HepG2 (cell line): ENCODE measurements around the gene GYS2. TPM values are rescaled to one million over a fixed set of nuclear protein-coding genes. Genes with fewer than 3 reads are reported as not detected.

ENCODE experiments used
- ATAC-seq: fragments of 200-7000 bp; cut with Tn5 transposase; 3 replicates; pipeline ENCODE4 v1.9.1; 2020; ENCODE audit warnings: mild to moderate bottlenecking, moderate library complexity
- BruUV-seq: library from RNA; stranded (reverse); fragments of 400-500 nt; replicated peaks from 2 replicates; lab custom pipeline; 2021; lab: Mats Ljungman, UMichigan
- CTCF ChIA-PET: fragments of 300-600 bp; formaldehyde crosslinking; extraction: SDS; loops from one replicate; lab custom pipeline; 2021; ENCODE audit warnings: low total read pairs, inconsistent platforms, low intra/inter-chr PET ratio; lab: Yijun Ruan, JAX
- POLR2A ChIA-PET: fragments of 350-600 bp; sonication (Branson Sonifier 250); formaldehyde crosslinking; loops from one replicate; lab custom pipeline; 2020; ENCODE audit warnings: antibody characterized with exemption, inconsistent platforms; lab: Yijun Ruan, JAX
- DNase-seq: peaks from one replicate; pipeline ENCODE4 v3.0.0-alpha.2; 2015; ENCODE audit warnings: low spot score
- FAIRE-seq: peaks from 3 replicates; lab custom pipeline; 2011; peaks lifted over from hg19 to GRCh38; lab: Jason Lieb, UNC
- H2AFZ ChIP-seq: one replicate; pipeline ENCODE4 v1.6.1; 2011; ENCODE audit warnings: low read length, inconsistent platforms
- H3K27ac ChIP-seq: fragments of 300-600 bp; 3 replicates; pipeline ENCODE4 v1.8.0; 2011; ENCODE audit warnings: mixed run types, mild to moderate bottlenecking, mixed read lengths, low read length, inconsistent platforms; ENCODE audit not compliant: insufficient read depth; ENCODE audit errors: extremely low read length
- H3K27me3 ChIP-seq, 2 experiments: fragments of 200-600 bp in 1 of 2; 2 replicates in 1 of 2; 3 replicates in 1 of 2; pipeline versions ENCODE4 v1.6.0 to v1.8.0; 2011; ENCODE audit warnings: low read length in 2 of 2, mild to moderate bottlenecking in 2 of 2, moderate library complexity in 2 of 2, inconsistent platforms in 1 of 2; ENCODE audit not compliant: insufficient read depth in 2 of 2, control insufficient read depth in 1 of 2
- H3K36me3 ChIP-seq, 2 experiments: fragments of 200-600 bp in 1 of 2; replicated peaks in 1 of 2; 2 replicates in 1 of 2; 3 replicates in 1 of 2; pipeline versions ENCODE4 v1.5.1 to v1.8.0; 2011; ENCODE audit warnings: low read length in 2 of 2, inconsistent platforms in 1 of 2; ENCODE audit not compliant: insufficient read depth in 2 of 2, control insufficient read depth in 1 of 2
- H3K4me1 ChIP-seq: 2 replicates; pipeline ENCODE4 v1.5.1; 2012; ENCODE audit warnings: low read length, inconsistent platforms; ENCODE audit not compliant: insufficient read depth
- H3K4me2 ChIP-seq: 2 replicates; pipeline ENCODE4 v1.6.0; 2011; ENCODE audit warnings: low read depth, low read length, inconsistent platforms
- H3K4me3 ChIP-seq, 3 experiments: fragments of 200-600 bp in 1 of 3; sonication (generic), shearing (Covaris generic) in 1 of 3; replicated peaks in 1 of 3; 2 replicates each; pipeline ENCODE4 v1.5.1; 2011 to 2016; ENCODE audit warnings: low read length in 3 of 3, inconsistent platforms in 2 of 3, low read depth in 2 of 3, mild to moderate bottlenecking in 2 of 3, control low read depth in 1 of 3, mixed read lengths in 1 of 3; ENCODE audit not compliant: insufficient read depth in 1 of 3
- H3K79me2 ChIP-seq: one replicate; pipeline ENCODE4 v1.6.1; 2011; ENCODE audit warnings: low read length, inconsistent platforms; ENCODE audit not compliant: insufficient read depth
- H3K9ac ChIP-seq: 2 replicates; pipeline ENCODE4 v1.6.0; 2011; ENCODE audit warnings: mild to moderate bottlenecking, low read depth, low read length, inconsistent platforms; ENCODE audit not compliant: insufficient read depth
- H3K9me3 ChIP-seq: 2 replicates; pipeline ENCODE4 v1.5.1; 2012; ENCODE audit warnings: mild to moderate bottlenecking, low read length
- H4K20me1 ChIP-seq: 2 replicates; pipeline ENCODE4 v1.6.0; 2011; ENCODE audit warnings: inconsistent platforms, mild to moderate bottlenecking, low read length, moderate library complexity; ENCODE audit not compliant: insufficient read depth
- ATF7 ChIP-seq, 2 experiments: fragments of 450-650 bp in 1 of 2; sonication (generic) in 1 of 2; formaldehyde crosslinking in 1 of 2; IDR thresholded peaks; 2 replicates each; pipeline versions ENCODE4 v1.4.0 to v1.6.1; 2016 to 2020; ENCODE audit warnings: antibody characterized with exemption in 1 of 2, mild to moderate bottlenecking in 1 of 2, missing genetic modification reagents in 1 of 2
- CEBPG ChIP-seq: IDR thresholded peaks from 2 replicates; pipeline ENCODE4 v1.6.1; 2016
- DMAP1 ChIP-seq: IDR thresholded peaks from 2 replicates; pipeline ENCODE4 v1.6.1; 2016
- EHMT2 ChIP-seq: fragments of 200-600 bp; sonication (generic); IDR thresholded peaks from 2 replicates; pipeline ENCODE4 v1.7.0; 2017; ENCODE audit warnings: antibody characterized with exemption, low read depth, low read length, borderline replicate concordance
- FOXA1 ChIP-seq, 2 experiments: fragments of 450-650 bp in 1 of 2; sonication (generic) in 1 of 2; formaldehyde crosslinking in 1 of 2; IDR thresholded peaks; 2 replicates each; pipeline versions ENCODE4 v1.4.0 to v1.6.1; 2016 to 2020; ENCODE audit warnings: missing genetic modification reagents in 1 of 2
- HOXA7 ChIP-seq: sonication (generic); formaldehyde crosslinking; IDR thresholded peaks from 2 replicates; pipeline ENCODE4 v1.8.1; 2022; ENCODE audit warnings: mild to moderate bottlenecking, missing genetic modification reagents, moderate library complexity
- MATR3 ChIP-seq: sonication (generic); formaldehyde crosslinking; IDR thresholded peaks from 2 replicates; pipeline ENCODE4 v1.4.0; 2020; ENCODE audit warnings: missing genetic modification reagents
- MED13 ChIP-seq: sonication (generic); formaldehyde crosslinking; IDR thresholded peaks from 2 replicates; pipeline ENCODE4 v1.5.0; 2020; ENCODE audit warnings: missing genetic modification reagents
- NR3C1 ChIP-seq: sonication (generic); formaldehyde crosslinking; IDR thresholded peaks from 2 replicates; pipeline ENCODE4 v1.4.0; 2020; ENCODE audit warnings: missing genetic modification reagents
- SATB2 ChIP-seq: sonication (generic); formaldehyde crosslinking; IDR thresholded peaks from 2 replicates; pipeline ENCODE4 v1.5.0; 2020; ENCODE audit warnings: missing genetic modification reagents
- SOX5 ChIP-seq: IDR thresholded peaks from 2 replicates; pipeline ENCODE4 v1.6.1; 2016; ENCODE audit warnings: borderline replicate concordance
- YEATS4 ChIP-seq: sonication (generic); formaldehyde crosslinking; IDR thresholded peaks from 2 replicates; pipeline ENCODE4 v1.4.0; 2020; ENCODE audit warnings: missing genetic modification reagents, borderline replicate concordance
- YY1 ChIP-seq: IDR thresholded peaks from 2 replicates; pipeline ENCODE4 v1.6.1; 2011; ENCODE audit warnings: low read length, low read depth, moderate library complexity, mild to moderate bottlenecking; ENCODE audit not compliant: insufficient read depth, insufficient replicate concordance
- ZKSCAN1 ChIP-seq: fragments of 150-350 bp; IDR thresholded peaks from 2 replicates; pipeline ENCODE4 v1.6.1; 2014; ENCODE audit warnings: low read length
- ZNF12 ChIP-seq: sonication (generic); formaldehyde crosslinking; IDR thresholded peaks from 2 replicates; pipeline ENCODE4 v1.5.0; 2020; ENCODE audit warnings: missing genetic modification reagents
- ZNF7 ChIP-seq: IDR thresholded peaks from 2 replicates; pipeline ENCODE4 v1.6.1; 2016; ENCODE audit warnings: missing biosample characterization, missing genetic modification reagents
- WGBS: methylation state at CpG from one replicate; pipeline ENCODE4 v1.1.6; 2017; ENCODE audit warnings: low lambda C conversion rate; 5-methylcytosine and 5-hydroxymethylcytosine counted together
- in situ Hi-C: cut with HindIII; loops from 2 replicates; pipeline ENCODE4 v1.10.0; 2017; ENCODE audit warnings: low pct_unique_long_range_greater_than_20kb; ENCODE audit not compliant: extremely low pct_ligation_motif_present
- intact Hi-C: fragments of 100-400 bp; cut with micrococcal nuclease; formaldehyde crosslinking; loops from one replicate; pipeline ENCODE4 v1.10.0; 2022; ENCODE audit not compliant: unreplicated experiment
- polyA plus RNA-seq, 8 experiments: library from polyadenylated mRNA; depleted of rRNA in 3 of 8; stranded (reverse) in 7 of 8; unstranded in 1 of 8; fragments of >200 nt; fragmentation: Illumina TruSeq in 4 of 8; extraction: Trizol in 4 of 8; gene quantifications; 2 replicates each; pipeline versions ENCODE4 v1.2.1 to v1.2.3, GENCODE V29; 2011 to 2016; ENCODE audit warnings: low read depth in 4 of 8, missing spikeins in 1 of 8, mixed read lengths in 1 of 8; ENCODE audit not compliant: insufficient read depth in 1 of 8
- total RNA-seq, 5 experiments: library from RNA; depleted of rRNA; stranded (reverse); fragments of >200 nt; fragmentation: Illumina TruSeq; extraction: Trizol; gene quantifications; 2 replicates each; pipeline ENCODE4 v1.2.3, GENCODE V29; 2016; ENCODE audit warnings: low read depth in 1 of 5
- TF ChIP-seq, protein P1 (sequence below): IDR thresholded peaks from 2 replicates; pipeline ENCODE4 v1.6.1; 2016; ENCODE audit warnings: low read depth
- TF ChIP-seq, protein P2 (sequence below): sonication (generic); formaldehyde crosslinking; IDR thresholded peaks from 2 replicates; pipeline ENCODE4 v1.5.0; 2020; ENCODE audit warnings: missing genetic modification reagents
- TF ChIP-seq, protein P3 (sequence below): sonication (generic); formaldehyde crosslinking; IDR thresholded peaks from 2 replicates; pipeline ENCODE4 v1.8.0; 2022; ENCODE audit warnings: low read depth, missing genetic modification reagents
- TF ChIP-seq, protein P4 (sequence below): sonication (generic); formaldehyde crosslinking; IDR thresholded peaks from 2 replicates; pipeline ENCODE4 v1.8.1; 2023; ENCODE audit warnings: missing genetic modification reagents, mild to moderate bottlenecking, borderline replicate concordance

The GYS2 gene
- total and polyA plus RNA-seq, 2 of the 13 experiments (the other 11 are each of a cell fraction or from before 2014, with no cell fraction given): not detected

DNA sequence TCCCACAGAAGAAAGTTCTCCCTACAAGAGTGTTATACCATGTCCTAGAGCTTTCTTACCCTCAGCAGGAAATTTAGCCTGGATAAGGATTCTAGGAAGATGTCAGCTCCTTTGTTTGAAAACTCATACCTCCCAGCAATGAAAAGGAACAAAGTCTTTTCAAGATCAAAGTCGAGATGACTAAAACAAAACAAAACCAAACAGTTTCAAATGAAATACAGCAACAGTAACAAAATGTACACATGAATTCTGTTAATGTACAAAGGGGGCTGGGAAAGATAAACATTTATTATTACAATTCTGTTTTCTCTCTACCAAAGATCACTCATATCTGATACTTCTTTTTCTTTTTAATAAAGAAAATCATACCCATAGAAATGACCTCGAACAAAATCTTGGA is 41.8 kb downstream of the GYS2 start (continued):
- no peak for TF ChIP-seq ATF7 (IDR thresholded peaks at IDR 0.05)
- TF ChIP-seq ATF7 (CRISPR knock-in tag; IDR thresholded peaks at IDR 0.05): no peak
- peak; percentile 95 for TF ChIP-seq SOX5
- TF ChIP-seq ZNF12: peak; percentile 26; the same call in 1 of the 2 replicates
- no peak for TF ChIP-seq HOXA7 (CRISPR knock-in tag)
- TF ChIP-seq, protein P1, sequence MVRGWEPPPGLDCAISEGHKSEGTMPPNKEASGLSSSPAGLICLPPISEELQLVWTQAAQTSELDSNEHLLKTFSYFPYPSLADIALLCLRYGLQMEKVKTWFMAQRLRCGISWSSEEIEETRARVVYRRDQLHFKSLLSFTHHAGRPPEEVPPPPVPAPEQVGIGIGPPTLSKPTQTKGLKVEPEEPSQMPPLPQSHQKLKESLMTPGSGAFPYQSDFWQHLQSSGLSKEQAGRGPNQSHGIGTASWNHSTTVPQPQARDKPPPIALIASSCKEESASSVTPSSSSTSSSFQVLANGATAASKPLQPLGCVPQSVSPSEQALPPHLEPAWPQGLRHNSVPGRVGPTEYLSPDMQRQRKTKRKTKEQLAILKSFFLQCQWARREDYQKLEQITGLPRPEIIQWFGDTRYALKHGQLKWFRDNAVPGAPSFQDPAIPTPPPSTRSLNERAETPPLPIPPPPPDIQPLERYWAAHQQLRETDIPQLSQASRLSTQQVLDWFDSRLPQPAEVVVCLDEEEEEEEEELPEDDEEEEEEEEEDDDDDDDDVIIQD (CRISPR knock-in tag): peak; percentile 82; the same call in 1 of the 2 replicates
- TF ChIP-seq FOXA1 (IDR thresholded peaks at IDR 0.05): peak; percentile 66; the same call in 1 of the 2 replicates
- peak; percentile 64; the same call in 1 of the 2 replicates for TF ChIP-seq FOXA1 (CRISPR knock-in tag; IDR thresholded peaks at IDR 0.05)
- no peak for TF ChIP-seq NR3C1 (CRISPR knock-in tag)

DNA sequence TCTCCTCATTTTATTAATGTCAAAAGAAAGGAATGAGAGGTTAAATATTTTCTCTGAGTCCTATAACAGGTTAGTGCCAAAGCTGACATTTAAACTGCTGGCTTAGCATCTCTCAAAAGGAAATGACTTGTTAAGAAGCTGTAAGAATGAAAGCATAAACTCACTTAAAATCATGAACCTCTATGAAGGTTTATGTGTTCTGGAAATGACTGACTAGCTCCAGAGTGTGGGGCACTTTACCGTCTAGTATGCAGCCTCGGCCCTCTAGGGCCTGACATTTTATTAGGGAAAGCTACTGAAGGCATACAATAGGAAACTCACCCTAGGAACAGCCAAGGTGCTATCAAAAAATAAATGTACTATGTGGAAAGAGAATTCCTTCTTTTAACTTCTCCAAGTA is 43.5 kb downstream of the GYS2 start:
- Histone ChIP-seq H3K4me2 (no peak overlapping the region), H3K79me2 (no peaks in the 10 kb centered on the region), H3K4me3 (no peak overlapping the region), H3K4me1 (peaks cover 59% of the 10 kb centered on the region), H3K27ac (no peak overlapping the region), H3K27me3 (no peaks in the 10 kb centered on the region), H4K20me1 (no peaks in the 10 kb centered on the region), H3K9ac (no peak overlapping the region), H2AFZ (no peak overlapping the region), H3K9me3 (no peaks in the 10 kb centered on the region), H3K36me3 (no peaks in the 10 kb centered on the region)
- WGBS: 59% methylated on average over 2 of the region's 2 CpGs
- ChIA-PET POLR2A (no interaction called here), CTCF (no interaction called here)
- FAIRE-seq: no peak
- TF ChIP-seq, protein P2, sequence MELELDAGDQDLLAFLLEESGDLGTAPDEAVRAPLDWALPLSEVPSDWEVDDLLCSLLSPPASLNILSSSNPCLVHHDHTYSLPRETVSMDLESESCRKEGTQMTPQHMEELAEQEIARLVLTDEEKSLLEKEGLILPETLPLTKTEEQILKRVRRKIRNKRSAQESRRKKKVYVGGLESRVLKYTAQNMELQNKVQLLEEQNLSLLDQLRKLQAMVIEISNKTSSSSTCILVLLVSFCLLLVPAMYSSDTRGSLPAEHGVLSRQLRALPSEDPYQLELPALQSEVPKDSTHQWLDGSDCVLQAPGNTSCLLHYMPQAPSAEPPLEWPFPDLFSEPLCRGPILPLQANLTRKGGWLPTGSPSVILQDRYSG (CRISPR knock-in tag): no peak
- no peak for TF ChIP-seq DMAP1
- no peak for TF ChIP-seq MATR3
- TF ChIP-seq, protein P3, sequence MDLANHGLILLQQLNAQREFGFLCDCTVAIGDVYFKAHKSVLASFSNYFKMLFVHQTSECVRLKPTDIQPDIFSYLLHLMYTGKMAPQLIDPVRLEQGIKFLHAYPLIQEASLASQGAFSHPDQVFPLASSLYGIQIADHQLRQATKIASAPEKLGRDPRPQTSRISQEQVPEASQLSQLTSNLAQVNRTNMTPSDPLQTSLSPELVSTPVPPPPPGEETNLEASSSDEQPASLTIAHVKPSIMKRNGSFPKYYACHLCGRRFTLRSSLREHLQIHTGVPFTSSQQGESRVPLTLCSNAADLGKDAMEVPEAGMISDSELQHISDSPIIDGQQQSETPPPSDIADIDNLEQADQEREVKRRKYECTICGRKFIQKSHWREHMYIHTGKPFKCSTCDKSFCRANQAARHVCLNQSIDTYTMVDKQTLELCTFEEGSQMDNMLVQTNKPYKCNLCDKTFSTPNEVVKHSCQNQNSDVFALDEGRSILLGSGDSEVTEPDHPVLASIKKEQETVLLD (CRISPR knock-in tag): no peak
- no peak for TF ChIP-seq YEATS4 (CRISPR knock-in tag)
- TF ChIP-seq EHMT2: no peak
- TF ChIP-seq YY1: no peak
- TF ChIP-seq MED13 (CRISPR knock-in tag): no peak
- no peak for TF ChIP-seq CEBPG (CRISPR knock-in tag)
- TF ChIP-seq ZKSCAN1: no peak
- no peak for TF ChIP-seq ZNF7
- TF ChIP-seq, protein P4, sequence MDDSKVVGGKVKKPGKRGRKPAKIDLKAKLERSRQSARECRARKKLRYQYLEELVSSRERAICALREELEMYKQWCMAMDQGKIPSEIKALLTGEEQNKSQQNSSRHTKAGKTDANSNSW (CRISPR knock-in tag): no peak
- no peak for TF ChIP-seq SATB2 (CRISPR knock-in tag)
- intact Hi-C loops: no loop called here
- no TSS peak for BruUV-seq
- in situ Hi-C loops: no loop called here
- no peak for DNase-seq
- no peak for ATAC-seq
